ENCODE measurements around the gene PRKCH.
"Not testable (repeated sequence)": the region's sequence is repeated elsewhere in the genome, so short reads cannot be mapped to it uniquely, and the experiment has no call there.

PRKCH gene

DNA sequence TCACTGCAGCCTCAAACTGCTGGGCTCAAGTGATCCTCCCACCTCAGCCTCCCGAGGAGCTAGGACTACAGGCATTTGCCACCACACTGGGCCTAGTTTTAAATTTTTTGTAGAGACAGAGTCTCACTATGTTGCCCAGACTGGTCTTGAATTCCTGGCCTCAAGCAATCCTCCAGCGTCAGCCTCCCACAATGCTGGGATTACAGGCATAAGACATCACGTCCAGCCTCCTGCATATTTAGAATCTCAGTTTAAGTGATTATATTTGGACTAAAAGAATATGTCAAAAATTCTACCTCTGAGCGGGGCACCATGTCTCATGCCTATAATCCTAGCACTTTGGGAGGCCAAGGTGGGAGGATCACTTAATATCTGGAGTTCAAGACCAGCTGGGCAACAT lies 12.7 kb upstream of the PRKCH start:
- not testable (repeated sequence) for DNase-seq

GRCh38 chr14:61315313-61315712 lies 6.1 kb upstream of the PRKCH start:
- no peak for DNase-seq

GRCh38 chr14:61319086-61319485 lies 2.3 kb upstream of the PRKCH start:
- DNase-seq = no peak

- DNase-seq = no peak
These were observed 1.7 kb upstream of the PRKCH start for GRCh38 chr14:61319706-61320105.

- not testable (repeated sequence) for DNase-seq
These were observed 1.2 kb upstream of the PRKCH start for GRCh38 chr14:61320170-61320569.

DNA sequence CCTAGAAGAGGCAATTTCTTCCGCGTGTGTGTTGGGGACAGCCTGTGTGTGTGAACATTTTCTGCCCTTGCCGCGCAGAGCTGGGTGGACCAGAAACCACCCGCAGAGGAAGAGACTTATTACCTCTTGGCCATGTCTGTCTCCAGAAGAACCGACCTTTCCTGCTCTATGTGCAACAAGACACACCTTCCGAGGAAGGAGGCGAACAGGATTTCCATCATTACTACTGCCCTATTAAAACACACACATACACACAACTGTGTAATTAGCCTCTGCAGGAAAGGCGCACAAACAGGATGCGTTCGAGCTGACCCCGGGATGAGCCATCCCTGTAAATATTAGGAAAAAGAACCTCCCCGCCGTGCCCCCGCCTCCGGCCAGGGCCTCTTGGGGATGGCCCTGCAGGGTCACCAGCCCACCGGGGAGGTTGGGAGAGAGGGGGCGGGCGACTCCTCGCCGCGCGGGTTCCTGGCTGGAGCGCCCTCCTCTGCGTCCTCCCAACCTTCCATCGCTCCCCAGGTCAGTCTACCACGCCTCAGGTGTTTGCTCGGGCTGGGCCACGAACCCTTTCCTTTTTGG lies 484 bp upstream of the PRKCH start:
- DNase-seq = no peak

DNA sequence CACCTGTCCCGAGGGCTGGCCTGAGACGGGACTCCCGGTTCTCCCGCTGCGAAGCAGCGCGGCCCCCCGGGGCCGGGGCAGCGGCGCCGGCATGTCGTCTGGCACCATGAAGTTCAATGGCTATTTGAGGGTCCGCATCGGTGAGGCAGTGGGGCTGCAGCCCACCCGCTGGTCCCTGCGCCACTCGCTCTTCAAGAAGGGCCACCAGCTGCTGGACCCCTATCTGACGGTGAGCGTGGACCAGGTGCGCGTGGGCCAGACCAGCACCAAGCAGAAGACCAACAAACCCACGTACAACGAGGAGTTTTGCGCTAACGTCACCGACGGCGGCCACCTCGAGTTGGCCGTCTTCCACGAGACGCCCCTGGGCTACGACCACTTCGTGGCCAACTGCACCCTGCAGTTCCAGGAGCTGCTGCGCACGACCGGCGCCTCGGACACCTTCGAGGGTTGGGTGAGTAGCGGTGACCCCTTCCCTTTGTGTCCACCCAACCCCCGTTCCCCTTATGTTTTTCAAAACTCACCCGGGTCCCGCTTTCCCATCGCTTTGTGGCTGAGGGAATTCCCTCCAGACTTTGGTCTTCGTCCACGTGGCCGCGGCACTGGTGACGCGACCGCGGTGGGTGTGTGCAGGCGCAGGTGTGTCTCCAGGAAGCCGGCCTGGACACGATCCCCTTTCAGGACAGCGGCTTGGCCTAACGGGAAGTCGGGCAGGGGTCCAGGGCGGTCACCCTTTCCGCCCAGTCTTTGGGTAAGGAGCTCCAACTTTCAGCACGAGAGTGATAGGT lies 826 bp downstream of the PRKCH start:
- DNase-seq = peak in 1 of 2 donors; percentile 42

DNA sequence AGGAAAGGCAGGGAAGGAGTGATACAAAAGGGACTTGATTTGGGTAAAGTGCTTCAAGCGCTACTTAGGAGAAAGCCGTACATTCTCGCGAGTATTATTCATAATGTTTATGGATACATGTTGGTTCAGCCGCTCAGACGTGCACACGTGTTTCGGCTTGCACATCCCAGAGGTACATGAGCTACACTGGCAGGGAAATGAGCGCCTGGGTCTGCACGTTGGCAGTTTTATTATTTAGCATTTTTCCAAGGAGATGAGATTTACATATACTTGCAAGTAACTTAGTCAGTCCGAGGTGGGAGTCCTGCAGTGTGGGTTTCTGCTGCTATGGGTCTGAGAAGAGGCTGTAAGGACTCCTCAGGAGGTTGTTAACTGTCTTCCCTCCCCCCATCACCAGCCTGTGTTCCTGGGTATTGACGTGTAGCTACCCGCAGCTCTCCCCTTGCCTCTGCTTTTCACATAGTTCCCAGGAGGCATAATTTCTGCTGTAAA lies 1.5 kb downstream of the PRKCH start:
- peak; percentile 55 for DNase-seq

DNA sequence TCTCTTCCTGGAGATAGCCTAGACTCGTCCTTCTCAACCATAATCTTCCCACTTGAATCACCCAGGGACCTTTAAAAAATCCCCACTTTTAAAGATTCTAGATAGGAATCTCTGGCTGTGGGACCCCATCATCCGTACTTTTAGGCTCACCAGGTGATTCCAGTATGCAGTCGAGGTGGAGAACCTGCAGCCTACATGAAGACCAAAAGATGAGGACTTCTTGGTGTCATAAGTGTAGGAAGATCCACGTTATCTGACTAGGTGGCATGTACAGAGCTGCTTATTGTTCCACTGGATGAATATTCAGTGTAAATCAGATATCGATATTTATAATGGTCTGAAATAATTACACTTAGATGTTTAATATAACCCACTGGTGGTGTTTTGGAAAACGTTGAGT lies 2.6 kb downstream of the PRKCH start:
- no peak for DNase-seq

GRCh38 chr14:61325166-61325565 lies 3.8 kb downstream of the PRKCH start:
- no peak for DNase-seq

DNA sequence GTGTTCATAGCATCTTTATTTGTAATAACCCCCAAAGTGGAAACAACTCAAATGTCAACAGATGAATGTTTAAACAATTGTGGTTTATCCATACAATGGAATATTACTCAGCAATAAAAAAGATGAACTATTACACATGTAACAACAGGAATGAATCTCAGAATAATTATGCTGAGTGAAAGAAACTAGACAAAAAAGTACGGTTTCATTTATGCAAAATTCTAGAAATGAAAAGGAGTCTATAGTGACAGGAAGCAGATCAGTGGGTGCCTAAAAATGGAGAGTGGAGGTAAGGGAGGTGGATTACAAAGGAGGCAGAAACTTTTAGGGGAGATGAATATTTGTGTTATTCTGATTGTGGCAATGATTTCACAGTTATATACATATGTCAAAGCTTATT lies 4.8 kb downstream of the PRKCH start:
- DNase-seq = no peak

DNA sequence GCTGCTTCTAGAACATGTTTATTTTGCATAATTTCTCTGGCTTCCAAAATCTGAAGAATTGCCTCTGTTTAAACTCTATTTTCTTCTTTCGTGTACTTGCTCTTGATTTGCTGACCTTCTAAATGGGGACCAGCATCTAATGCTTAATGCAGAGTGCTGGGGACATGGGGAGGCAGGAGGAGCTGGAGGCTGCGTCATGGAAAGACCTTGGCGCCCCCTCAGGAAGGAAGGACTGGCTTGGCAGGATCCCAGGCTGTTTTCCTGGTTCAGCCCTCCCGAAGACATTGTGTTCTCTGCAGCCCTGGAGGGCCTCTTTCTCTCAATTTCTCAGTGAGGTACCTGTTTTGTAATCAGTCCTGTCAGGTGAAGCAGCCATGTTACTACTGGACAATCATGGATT lies 5.5 kb downstream of the PRKCH start:
- no peak for DNase-seq

GRCh38 chr14:61328626-61329262 lies 7.4 kb downstream of the PRKCH start:
- DNase-seq = no peak

DNA sequence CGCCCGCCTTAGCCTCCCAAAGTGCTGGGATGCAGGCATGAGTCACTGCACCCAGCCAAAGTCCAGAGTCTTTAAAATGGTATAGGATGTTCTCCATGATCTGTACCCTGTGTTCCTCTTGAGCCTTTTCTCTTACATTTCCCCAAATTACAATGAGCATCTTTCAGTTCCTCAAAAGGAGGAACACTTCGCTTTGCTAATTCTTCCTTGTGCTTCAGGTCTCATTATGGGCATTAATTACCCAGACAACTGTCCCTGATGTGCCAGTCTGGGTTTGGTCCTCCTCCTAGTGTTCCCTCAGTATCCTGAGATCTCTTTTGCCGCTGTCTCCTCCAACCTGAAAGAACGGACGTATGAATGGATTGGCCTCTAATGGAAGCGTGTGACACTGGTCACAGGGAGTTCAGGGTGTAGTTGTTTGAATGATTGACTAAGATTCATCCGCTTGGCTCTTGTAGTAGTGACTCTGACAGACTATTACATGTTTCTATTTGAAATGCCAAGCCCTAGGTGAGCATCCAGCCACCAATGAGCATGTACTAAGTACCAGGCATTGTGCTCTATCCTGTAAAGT lies 8.2 kb downstream of the PRKCH start:
- DNase-seq = no peak

DNA sequence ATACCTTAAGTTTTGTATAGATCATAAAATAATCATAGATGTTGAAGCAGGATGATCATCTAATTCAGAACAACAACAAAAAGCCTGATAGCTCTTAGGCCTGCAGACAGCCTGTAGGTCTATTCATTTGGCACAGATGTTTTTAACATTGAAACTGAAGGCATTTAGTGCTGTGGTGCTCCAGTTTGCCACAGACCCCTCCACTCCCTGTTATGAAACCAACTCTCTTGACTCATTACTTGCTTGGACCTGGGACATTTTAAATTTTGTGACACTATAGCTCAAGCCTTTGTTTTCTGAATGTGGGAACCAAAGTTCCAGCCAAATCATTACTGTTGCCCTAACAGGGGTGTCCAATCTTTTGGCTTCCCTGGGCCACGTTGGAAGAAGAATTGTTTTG lies 9.1 kb downstream of the PRKCH start:
- DNase-seq = no peak

- no peak for DNase-seq
These were observed 10.7 kb downstream of the PRKCH start for GRCh38 chr14:61331992-61332657.

DNA sequence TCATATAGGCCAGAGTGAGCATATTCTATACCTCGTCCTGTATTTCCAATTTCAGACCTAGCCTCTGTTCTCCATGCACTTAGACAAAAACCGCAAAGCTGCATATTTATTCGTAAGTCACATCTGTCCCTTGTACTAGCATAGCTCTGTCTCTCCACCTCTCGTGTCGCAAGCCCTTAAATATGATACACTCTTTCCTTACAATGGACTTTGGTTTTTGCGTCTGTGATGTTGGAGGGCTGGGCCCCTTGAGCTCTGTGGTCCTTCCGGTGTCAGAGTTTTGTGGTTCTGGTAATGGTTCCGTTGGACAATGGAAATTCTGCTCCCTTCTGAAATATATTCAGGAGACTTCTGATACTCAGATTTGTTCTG lies 11.3 kb downstream of the PRKCH start:
- no peak for DNase-seq

DNA sequence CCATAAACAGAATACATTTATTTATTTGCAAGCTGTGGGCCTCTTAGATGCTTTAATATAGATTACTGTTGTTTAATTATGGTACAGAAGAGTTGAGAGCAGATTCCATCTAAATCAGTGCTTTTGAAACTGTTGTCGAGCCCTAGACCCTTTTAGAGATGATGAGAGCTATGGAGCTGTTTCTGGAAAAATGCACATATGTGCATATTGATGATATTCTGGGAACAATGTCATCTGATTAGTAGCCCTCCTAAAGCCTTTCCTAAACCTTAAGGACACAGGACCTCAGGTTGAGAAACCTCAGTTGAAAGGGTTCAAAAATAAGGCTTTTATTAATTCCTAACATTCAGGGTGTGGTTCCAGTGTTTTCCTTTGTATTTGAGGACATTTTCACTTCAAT lies 11.7 kb downstream of the PRKCH start:
- no peak for DNase-seq

DNA sequence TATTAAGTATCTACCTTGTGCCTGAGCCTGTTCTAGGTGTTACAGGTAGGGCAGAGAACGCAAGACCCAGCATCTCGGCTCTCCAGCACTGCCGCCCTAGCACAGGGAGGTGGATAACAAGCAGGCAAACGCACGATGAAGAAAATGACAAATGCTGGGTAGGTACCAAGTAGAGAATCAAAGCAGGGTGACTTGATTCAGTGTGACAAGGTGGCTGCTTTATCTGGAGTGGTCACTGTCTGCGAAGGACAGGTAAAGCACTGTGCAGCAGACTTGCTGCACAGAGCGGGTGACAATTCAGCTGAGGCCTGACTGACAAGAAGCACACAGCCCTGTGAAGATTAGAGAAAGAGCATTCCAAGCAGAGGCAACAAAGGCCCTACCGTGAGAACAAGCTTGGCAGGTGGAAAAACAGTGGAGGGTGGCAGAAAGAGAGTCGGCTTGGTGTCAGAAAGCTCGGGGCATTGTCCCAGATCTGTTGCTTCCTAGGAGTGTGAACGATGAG lies 12.9 kb downstream of the PRKCH start:
- peak in 1 of 2 donors; percentile 58 for DNase-seq

- no peak for DNase-seq
These were observed 13.7 kb downstream of the PRKCH start for GRCh38 chr14:61335049-61335448.

- DNase-seq = no peak
These were observed 14.4 kb downstream of the PRKCH start for GRCh38 chr14:61335671-61336275.

- peak; percentile 69 to 73 for DNase-seq
These were observed 16.5 kb downstream of the PRKCH start for GRCh38 chr14:61337893-61338292.

- DNase-seq = no peak
These were observed 17.1 kb downstream of the PRKCH start for GRCh38 chr14:61338457-61338856.

All from activated CD4-positive, alpha-beta T cell treated with anti-CD3 and anti-CD28 coated beads for 4 hours (primary cell).